HG03439 (cell line): Measurements from ENCODE around the gene TRIM2.

Experiments
- ATAC-seq: cut with Tn5 transposase; IDR thresholded peaks from one replicate; pipeline ENCODE4 v1.9.1; 2021; ENCODE audit warnings: mild to moderate bottlenecking, moderate library complexity; ENCODE audit not compliant: unreplicated experiment

The TRIM2 gene

GRCh38 chr4:153324046-153324445, 119.8 kb downstream of the TRIM2 start:
- no peak for ATAC-seq

GRCh38 chr4:153325558-153325957, 121.3 kb downstream of the TRIM2 start:
- ATAC-seq: no peak

- no peak for ATAC-seq
These were observed 122.3 kb downstream of the TRIM2 start for GRCh38 chr4:153326513-153326912.

GRCh38 chr4:153327247-153327646, 123.0 kb downstream of the TRIM2 start:
- ATAC-seq: no peak

GRCh38 chr4:153332936-153333335, 128.7 kb downstream of the TRIM2 start:
- ATAC-seq: no peak

- ATAC-seq: no peak
These were observed 129.6 kb downstream of the TRIM2 start for GRCh38 chr4:153333874-153334273.

GRCh38 chr4:153335665-153336064, 131.4 kb downstream of the TRIM2 start:
- ATAC-seq: no peak

- ATAC-seq: no peak
These were observed 133.4 kb downstream of the TRIM2 start for GRCh38 chr4:153337686-153338085.

- ATAC-seq: no peak
These were observed 137.4 kb downstream of the TRIM2 start for GRCh38 chr4:153341575-153342090.

- ATAC-seq: no peak
These were observed 138.7 kb downstream of the TRIM2 start for GRCh38 chr4:153342751-153343552.

GRCh38 chr4:153344131-153345011, 140.1 kb downstream of the TRIM2 start, which contains the start of gene MND1:
MND1 (plus strand) TSS chr4:153344688; CDS start chr4:153344738, 50 bp downstream.
- ATAC-seq: peak; percentile 90

GRCh38 chr4:153345012-153345981, 141.1 kb downstream of the TRIM2 start:
- ATAC-seq: peak; percentile 41

- ATAC-seq: no peak
These were observed 141.8 kb downstream of the TRIM2 start for GRCh38 chr4:153346031-153346430.

- ATAC-seq: no peak
These were observed 142.3 kb downstream of the TRIM2 start for GRCh38 chr4:153346563-153346962.

- ATAC-seq: no peak
These were observed 142.9 kb downstream of the TRIM2 start for GRCh38 chr4:153347117-153347516.

- ATAC-seq: no peak
These were observed 143.8 kb downstream of the TRIM2 start for GRCh38 chr4:153348006-153348405.

- ATAC-seq: no peak
These were observed 145.1 kb downstream of the TRIM2 start for GRCh38 chr4:153349206-153349805.

GRCh38 chr4:153362184-153362583, 157.9 kb downstream of the TRIM2 start:
- ATAC-seq: no peak

- no peak for ATAC-seq
These were observed 159.8 kb downstream of the TRIM2 start for GRCh38 chr4:153364061-153364460.

GRCh38 chr4:153365003-153365402, 160.8 kb downstream of the TRIM2 start:
- ATAC-seq: no peak
